ENCODE results near the gene UMPS. TPM values are rescaled to one million over a fixed set of nuclear protein-coding genes. Genes with fewer than 3 reads are reported as not detected.

Gene UMPS
- total and polyA plus RNA-seq, 2 of the 4 experiments (the other 2 are of a cell fraction), result 18.7 to 26.7 TPM

- in situ Hi-C loops (cut with MboI; ENCODE audit: low sequenced_read_pairs), result loop anchor here (5.0 to 10.0 kb wide), 2 partner anchors 138 to 671 kb away; no protein-coding TSS in a partner anchor
- H3K4me1 ChIP-seq (ENCODE audit: control insufficient read depth, insufficient read depth, low read length), result peaks cover 7% of the 10 kb centered on the region
Measured at GRCh38 chr3:124763644-124764358, 33.5 kb downstream of the UMPS start.

More at GRCh38 chr3:124763644-124764358, 33.5 kb downstream of the UMPS start:
- dilution Hi-C loops (cut with HindIII; ENCODE audit: low sequenced_read_pairs, unreplicated experiment), result loop anchor here (25.0 kb wide), 1 partner anchor 124 kb away; the partner anchor contains the start of gene ITGB5
- H2AFZ ChIP-seq (replicated peaks; ENCODE audit: low read length, poor library complexity), result no peak overlapping the region
- no peak overlapping the region for H3K9ac ChIP-seq (ENCODE audit: low read depth, low read length)
- H2BK15ac ChIP-seq (ENCODE audit: low read depth, low read length), result no peak overlapping the region
- no peak overlapping the region for H4K91ac ChIP-seq (ENCODE audit: insufficient read depth, low read depth, low read length)
- ATAC-seq (ENCODE audit: low read depth), result no peak
- no peaks in the 10 kb centered on the region for H3K27me3 ChIP-seq (ENCODE audit: control insufficient read depth, insufficient read depth, low read length)
- no peak overlapping the region for H2AK9ac ChIP-seq (replicated peaks; ENCODE audit: low read depth, low read length, poor library complexity)
- no peak overlapping the region for H2AK5ac ChIP-seq (ENCODE audit: low read depth, low read length)
- no peak overlapping the region for H4K5ac ChIP-seq (ENCODE audit: low read depth, low read length)
- WGBS, 2 experiments (ENCODE audit: extremely low coverage in 2 of 2, insufficient read length in 1 of 2), result 100% methylated on average over 2 of the region's 15 CpGs; no CpG with 5 or more reads in 1 of the 2 experiments
- peaks cover 48% of the 10 kb centered on the region for H3K36me3 ChIP-seq (ENCODE audit: control insufficient read depth, insufficient read depth, low read length)
- 0 out of 2 replicates have a peak, but pooled peaks cover 2% of the 10 kb centered on the region for H3K9me1 ChIP-seq (ENCODE audit: insufficient read depth, low read length)
- no peak overlapping the region for H3K27ac ChIP-seq (ENCODE audit: insufficient read depth, low read length)
- no peak overlapping the region for H4K8ac ChIP-seq (ENCODE audit: low read depth in 2 of 2, low read length in 2 of 2)
- no peaks in the 10 kb centered on the region for H3K9me3 ChIP-seq (ENCODE audit: control insufficient read depth, insufficient read depth, low read length)
- ChIA-PET CTCF (interaction anchor here (0.6 kb wide), 2 partner anchors 130 to 659 kb away, joined by 3 read pairs; no protein-coding TSS in a partner anchor), POLR2A (ENCODE audit: unreplicated experiment) (no interaction called here)
- no peak overlapping the region for H3K4me3 ChIP-seq (ENCODE audit: insufficient read depth, low read depth, low read length)
- no TSS peak for BruUV-seq (replicated peaks)
- H3K56ac ChIP-seq (ENCODE audit: extremely low read depth, insufficient read depth, low read length), result no peak overlapping the region
- no peak overlapping the region for H3K23ac ChIP-seq (ENCODE audit: low read depth, low read length)
- no peak overlapping the region for H2BK20ac ChIP-seq (ENCODE audit: low read depth, low read length)
- no peak overlapping the region for H3K14ac ChIP-seq (replicated peaks; ENCODE audit: low read depth, low read length)
- peaks cover 0 to 4% of the 10 kb centered on the region in 2 experiments; a peak in 2 of 4 replicates for H3K79me1 ChIP-seq (ENCODE audit: low read depth in 1 of 2, low read length in 2 of 2)
- no peak overlapping the region for H2BK5ac ChIP-seq (ENCODE audit: low read depth, low read length, poor library complexity, severe bottlenecking)
- TF ChIP-seq ELK1 (IDR thresholded peaks at IDR 0.05; ENCODE audit: borderline replicate concordance, low read depth, low read length) (no peak), FOS (IDR thresholded peaks at IDR 0.05; ENCODE audit: low read depth, low read length) (no peak), RAD21 (IDR thresholded peaks at IDR 0.05; ENCODE audit: low read length) (no peak), MAFK (IDR thresholded peaks at IDR 0.05; ENCODE audit: low read depth, low read length) (no peak)
- intact Hi-C loops (cut with micrococcal nuclease), result loop anchor here (5.0 kb wide), 3 partner anchors 124 to 824 kb away; partner anchors contain the start of gene ITGB5
- H3K4ac ChIP-seq (ENCODE audit: low read depth, low read length), result no peak overlapping the region
- no peak for DNase-seq
- H4K20me1 ChIP-seq (ENCODE audit: insufficient read depth, low read length), result 0 out of 2 replicates have a peak, but pooled peaks cover 4% of the 10 kb centered on the region
- H2BK120ac ChIP-seq (ENCODE audit: low read depth, low read length), result no peak overlapping the region
- no peak overlapping the region for H3K18ac ChIP-seq (ENCODE audit: low read depth, low read length)
- H3K4me2 ChIP-seq (ENCODE audit: low read depth, low read length), result no peak overlapping the region
